Fibroblast of skin of right biceps (primary cell): ENCODE results near the gene MYCBPAP.
A peak's percentile ranks its signal among the peaks of the same experiment; 100 is the strongest.
"Not testable (repeated sequence)": the region's sequence is repeated elsewhere in the genome, so short reads cannot be mapped to it uniquely, and the experiment has no call there.

Experiments used
- DNase-seq: peaks from one replicate; pipeline ENCODE4 v3.0.0-alpha.2; 2013

Gene MYCBPAP

DNA sequence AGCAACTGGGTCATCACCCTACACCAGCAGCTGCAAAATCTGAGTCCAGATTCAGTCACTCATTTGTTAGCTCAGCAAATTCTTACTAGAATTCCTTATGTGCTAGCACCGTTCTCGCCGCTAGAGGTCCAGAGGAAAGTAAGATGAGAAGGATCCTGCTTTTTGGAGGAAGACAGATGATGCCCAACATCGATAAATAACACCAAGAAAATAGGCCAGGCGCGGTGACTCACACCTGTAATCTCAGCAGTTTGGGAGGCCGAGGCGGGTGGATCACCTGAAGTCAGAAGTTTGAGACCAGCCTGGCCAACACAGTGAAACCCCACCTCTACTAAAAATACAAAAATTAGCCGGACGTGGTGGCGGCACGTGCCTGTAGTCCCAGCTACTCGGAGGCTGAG is 35.5 kb upstream of the MYCBPAP start:
- DNase-seq = peak; percentile 29

- DNase-seq = no peak
These were observed 34.3 kb upstream of the MYCBPAP start for GRCh38 chr17:50473901-50474300.

DNA sequence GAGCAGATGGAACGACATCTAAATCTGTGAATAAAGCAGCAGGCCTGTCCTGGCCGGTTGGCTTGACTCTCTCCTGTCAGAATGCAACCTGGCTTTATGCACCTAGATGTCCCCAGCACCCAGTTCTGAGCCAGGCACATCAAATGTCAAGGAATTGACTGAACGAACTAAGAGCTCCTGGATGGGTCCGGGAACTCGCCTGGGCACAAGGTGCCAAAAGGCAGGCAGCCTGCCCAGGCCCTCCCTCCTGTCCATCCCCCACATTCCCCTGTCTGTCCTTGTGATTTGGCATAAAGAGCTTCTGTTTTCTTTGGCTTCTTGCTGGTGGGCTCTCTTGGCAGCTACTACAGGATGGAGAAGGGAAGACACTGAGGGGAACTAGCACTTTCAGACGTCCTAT is 33.7 kb upstream of the MYCBPAP start:
- no peak for DNase-seq

DNA sequence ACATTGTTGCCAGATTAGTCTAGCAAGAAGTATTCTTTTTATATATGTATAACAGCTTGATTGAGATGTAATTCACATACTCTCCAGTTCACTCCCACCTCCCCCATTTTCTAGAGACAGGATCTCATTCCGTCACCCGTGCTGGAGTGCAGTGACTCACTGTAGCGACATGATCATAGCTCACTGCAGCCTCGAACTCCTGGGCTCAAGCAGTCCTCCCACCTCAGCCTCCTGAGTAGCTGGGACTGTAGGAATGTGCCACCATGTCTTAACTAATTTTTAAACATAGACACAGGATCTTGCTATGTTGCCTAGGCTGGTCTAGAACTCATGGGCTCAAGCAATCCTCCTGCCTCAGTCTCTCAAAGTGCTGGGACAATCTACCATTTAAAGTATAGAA is 32.9 kb upstream of the MYCBPAP start:
- peak; percentile 25 for DNase-seq

DNA sequence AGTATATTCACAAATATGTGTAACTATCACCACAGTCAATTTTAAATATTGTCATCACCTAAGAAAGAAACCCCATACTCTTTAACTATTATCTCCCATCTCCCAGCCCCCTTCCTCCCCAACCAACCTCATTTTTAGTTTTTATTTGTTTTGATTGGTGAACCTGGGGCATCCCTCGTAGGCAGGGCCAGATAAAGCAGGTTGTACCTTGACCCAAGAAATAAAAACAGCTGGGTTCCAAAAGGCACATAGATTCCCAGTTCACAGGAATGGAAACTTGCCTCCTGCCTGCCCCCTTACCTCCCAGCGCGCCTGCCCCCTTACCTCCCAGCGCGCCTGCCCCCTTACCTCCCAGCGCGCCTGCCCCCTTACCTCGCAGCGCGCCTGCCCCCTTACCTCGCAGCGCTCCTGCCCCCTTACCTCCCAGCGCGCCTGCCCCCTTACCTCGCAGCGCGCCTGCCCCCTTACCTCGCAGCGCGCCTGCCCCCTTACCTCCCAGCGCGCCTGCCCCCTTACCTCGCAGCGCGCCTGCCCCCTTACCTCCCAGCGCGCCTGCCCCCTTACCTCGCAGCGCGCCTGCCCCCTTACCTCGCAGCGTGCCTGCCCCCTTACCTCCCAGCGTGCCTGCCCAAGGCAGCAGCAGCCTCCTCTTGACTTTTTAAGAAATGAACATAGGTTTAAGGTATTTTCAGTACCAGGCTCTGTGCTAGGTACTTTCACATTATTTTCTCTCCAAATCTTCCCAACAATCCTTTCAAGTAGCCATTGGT is 32.3 kb upstream of the MYCBPAP start:
- DNase-seq = not testable (repeated sequence)

GRCh38 chr17:50476545-50477315 is 31.5 kb upstream of the MYCBPAP start:
- DNase-seq = no peak

DNA sequence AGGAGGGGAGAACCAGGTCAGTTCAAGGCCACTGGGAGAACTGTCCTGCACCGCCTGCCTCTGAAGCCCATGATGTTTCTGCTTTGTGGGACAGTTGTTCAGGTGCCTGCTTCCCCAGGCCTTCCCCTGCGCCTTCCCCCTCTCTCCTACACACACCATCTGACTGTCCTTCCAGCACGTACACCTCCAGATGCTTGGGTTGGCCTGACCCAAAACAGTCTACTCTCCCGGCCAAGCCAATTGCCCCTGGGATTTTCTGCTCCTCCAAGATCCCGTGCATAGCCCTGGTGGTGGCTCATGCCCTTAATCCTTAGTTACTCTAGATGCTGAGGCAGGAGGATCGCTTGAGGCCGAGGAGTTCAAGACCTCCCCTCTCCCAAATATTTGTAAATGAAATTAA is 30.3 kb upstream of the MYCBPAP start:
- DNase-seq = no peak

DNA sequence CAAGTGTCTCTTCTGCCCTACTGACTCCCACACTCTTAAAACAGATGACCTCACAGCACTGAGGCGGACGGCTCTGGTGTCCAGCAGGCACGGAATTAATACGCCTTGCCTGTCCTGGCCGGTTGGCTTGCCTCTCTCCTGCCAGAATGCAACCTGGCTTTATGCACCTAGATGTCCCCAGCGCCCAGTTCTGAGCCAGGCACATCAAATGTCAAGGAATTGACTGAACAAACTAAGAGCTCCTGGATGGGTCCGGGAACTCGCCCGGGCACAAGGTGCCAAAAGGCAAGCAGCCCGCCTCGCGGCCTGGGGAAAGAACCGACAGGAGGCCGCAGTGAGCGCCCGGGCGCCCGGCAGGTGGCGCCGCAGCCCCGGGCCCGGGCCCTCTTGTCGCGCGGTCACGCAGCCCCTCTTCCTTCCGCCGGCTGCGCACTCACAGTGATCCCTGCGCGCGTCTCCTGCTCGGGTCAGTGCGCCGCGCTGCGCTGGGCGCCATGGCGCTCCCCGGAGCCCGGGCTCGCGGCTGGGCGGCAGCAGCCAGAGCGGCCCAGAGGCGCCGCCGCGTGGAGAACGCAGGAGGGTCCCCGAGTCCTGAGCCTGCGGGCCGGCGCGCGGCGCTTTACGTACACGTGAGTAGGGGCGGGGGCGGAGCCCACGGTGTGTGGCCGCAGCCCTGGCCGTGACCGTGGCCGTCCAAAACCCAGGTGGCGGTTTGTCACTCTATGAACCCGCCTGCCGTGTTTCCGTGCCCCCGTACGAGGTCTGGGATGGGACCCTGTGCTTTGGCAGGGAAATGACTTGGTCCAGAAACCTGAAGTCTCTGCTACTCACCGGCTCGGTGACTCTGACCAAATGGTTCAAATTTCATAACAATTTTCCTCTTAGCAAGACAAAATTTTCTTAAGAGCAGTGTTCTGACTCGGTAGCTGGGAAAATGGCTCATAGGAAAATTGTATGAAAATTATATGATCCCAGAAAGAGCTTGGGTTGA is 29.6 kb upstream of the MYCBPAP start, which contains the start of gene RSAD1:
RSAD1 (plus strand) TSS at position 470 of the 991 bp plus-strand sequence; CDS start at position 495, 25 bp downstream.
- peak; percentile 92 for DNase-seq

GRCh38 chr17:50479522-50480141 is 28.6 kb upstream of the MYCBPAP start:
- DNase-seq = peak; percentile 81

- no peak for DNase-seq
These were observed 28.0 kb upstream of the MYCBPAP start for GRCh38 chr17:50480142-50480764.

GRCh38 chr17:50480854-50481490 is 27.3 kb upstream of the MYCBPAP start:
- DNase-seq = no peak

DNA sequence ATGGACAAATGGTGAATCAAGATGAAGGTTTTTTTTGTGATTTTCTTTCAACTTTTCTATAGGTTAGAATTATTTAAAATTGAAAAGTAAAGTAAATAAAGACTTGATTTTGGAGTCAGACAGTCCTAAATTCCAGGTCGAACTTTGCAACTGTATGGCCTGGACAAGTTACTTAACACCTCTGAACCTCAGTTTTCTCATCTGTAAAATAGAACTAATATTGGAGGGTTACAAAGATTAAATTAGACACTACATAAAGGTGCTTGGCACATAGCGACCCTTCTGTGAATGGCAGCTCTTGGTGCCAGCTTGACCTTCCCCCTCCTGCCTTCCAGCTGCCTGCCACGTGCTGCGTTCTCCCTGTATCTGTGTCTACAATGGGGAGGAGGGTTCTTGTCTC is 26.6 kb upstream of the MYCBPAP start:
- DNase-seq = no peak

GRCh38 chr17:50482110-50482509 is 26.1 kb upstream of the MYCBPAP start:
- DNase-seq = no peak

- DNase-seq = peak; percentile 93
These were observed 25.7 kb upstream of the MYCBPAP start for GRCh38 chr17:50482516-50482915.

DNA sequence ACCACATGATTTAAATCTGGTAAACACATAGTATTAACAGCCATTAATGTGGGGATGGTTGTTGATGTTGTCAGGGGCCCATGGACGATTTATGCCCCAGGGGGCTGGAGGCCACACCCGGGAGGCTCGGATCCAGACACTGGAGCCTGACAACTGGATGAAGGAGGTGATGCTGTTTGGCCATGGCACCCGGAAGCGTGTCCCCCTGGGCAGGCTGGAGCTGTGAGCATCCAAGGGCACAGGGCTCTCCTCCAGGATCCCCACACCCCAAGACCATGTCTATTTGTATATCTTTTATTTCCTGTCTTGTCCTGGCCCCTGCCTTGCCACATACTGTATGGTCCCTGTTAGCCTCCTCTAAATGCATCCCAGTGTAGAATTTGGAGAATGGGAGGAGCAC is 25.0 kb upstream of the MYCBPAP start:
- DNase-seq = no peak

GRCh38 chr17:50484386-50485155 is 23.7 kb upstream of the MYCBPAP start:
- DNase-seq = no peak

DNA sequence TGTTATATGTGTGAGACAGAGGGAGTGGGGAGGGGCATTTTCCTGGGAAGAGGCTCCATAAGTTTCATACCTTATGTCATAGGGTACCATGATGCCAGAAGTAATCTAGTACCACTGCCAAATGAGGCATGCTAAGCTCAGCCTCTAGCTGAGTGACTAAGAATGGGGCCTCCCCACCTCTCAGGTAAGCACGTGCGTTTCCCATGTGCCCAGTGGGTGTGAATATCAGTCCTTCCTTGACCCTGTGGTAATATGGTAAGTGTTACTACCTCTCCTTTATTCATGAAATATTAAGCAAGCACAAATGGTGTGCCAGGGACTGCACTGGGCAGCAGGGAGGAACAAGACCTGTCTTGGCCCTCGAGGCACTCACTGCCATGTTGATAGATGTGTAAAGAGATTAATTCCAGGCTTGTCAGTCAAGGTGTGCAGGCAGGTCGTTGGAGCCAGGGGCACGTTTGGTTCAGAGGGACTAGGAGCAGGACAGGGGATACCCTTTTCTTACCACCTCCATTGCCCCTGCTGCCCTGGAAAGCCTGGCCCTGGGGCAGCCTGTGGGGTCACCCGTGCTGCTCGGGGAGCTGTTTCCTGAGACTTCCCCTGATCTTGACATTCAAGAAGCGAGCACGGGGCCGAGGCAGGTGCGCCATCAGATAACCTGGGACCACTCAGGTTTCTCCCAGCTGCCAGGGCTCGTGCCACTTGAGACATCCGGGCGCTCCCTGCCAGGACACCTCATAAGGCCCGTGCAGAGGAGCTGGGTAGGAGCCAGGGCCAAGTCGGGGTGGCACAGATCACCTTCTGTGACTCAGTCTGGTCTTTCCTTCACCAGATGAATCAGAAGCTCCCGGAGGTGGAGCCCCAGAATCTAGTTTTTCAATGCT is 20.8 kb upstream of the MYCBPAP start:
- no peak for DNase-seq

- DNase-seq = no peak
These were observed 19.4 kb upstream of the MYCBPAP start for GRCh38 chr17:50488880-50489279.

- DNase-seq = no peak
These were observed 16.7 kb upstream of the MYCBPAP start for GRCh38 chr17:50491505-50491904.

DNA sequence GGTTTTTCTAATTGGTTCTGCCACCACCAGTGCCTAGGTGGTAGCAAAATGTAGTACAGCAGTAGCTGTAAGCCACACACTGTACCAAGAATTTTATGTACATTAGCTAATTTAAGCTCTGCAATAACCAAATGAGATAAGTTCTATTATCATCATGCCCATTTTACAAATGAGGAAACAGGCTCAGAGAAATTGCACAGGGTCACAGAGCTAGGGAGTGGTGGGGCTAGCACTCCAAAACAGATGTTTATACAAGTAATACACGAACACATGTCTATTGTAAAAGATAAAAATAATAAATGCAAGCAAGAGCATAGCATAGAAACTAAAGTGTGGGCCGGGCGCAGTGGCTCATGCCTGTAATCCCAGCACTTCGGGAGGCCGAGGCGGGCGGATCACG is 16.0 kb upstream of the MYCBPAP start:
- DNase-seq = no peak
